ENCODE results near the gene FGR. TPM values are rescaled to one million over a fixed set of nuclear protein-coding genes. Genes with fewer than 3 reads are reported as not detected.
"Not testable (repeated sequence)": the region's sequence is repeated elsewhere in the genome, so short reads cannot be mapped to it uniquely, and the experiment has no call there.

FGR gene
- total RNA-seq, result 10.8 TPM

DNA sequence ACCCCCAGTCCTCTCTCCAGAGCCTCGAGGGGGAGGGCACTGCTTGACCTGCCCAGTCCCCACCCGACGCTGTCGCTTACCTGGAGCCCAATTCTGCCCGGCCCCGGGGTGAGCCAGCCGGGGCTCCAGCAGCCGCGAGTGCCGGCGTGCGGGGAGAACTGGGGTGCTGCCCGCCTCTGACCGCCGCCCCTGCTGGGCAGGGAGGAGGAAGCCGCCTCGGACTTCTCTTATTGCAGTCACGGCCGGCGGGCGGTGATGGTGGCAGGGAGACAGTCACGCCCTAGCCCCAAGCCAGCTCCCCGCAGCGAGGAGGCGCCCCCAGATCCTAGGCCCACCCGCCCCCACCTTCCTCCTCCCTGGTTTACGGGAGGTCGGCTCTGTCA, at the start of gene FGR:
Gene FGR (minus strand): TSS at position 201 of the 383 bp plus-strand sequence. CDS start 11,269 bp downstream, outside the sequence.
- DNase-seq (ENCODE audit: low read depth in 2 of 3, low spot score in 2 of 3), result no peak

DNA sequence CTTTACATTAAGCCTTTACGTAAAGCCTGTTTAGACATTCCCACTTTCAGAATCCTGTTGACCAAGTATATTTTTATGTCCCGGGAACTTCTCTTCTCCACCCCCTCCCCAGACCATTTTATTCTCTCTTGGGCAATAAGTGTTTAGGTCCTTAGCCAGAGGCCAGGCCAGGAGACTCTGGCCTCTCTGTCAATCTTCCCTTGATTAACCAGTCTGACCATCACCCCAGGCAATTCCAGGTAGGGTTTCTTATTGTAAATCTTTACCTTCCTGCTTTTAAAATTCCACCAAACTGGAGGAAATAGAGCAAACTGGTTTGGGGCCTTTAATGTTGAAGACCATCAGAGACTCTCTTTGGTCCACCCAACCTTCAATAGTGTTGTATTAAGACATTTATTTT, 49.2 kb upstream of the FGR start:
- no peak for DNase-seq (ENCODE audit: low read depth in 2 of 3, low spot score in 2 of 3)

DNA sequence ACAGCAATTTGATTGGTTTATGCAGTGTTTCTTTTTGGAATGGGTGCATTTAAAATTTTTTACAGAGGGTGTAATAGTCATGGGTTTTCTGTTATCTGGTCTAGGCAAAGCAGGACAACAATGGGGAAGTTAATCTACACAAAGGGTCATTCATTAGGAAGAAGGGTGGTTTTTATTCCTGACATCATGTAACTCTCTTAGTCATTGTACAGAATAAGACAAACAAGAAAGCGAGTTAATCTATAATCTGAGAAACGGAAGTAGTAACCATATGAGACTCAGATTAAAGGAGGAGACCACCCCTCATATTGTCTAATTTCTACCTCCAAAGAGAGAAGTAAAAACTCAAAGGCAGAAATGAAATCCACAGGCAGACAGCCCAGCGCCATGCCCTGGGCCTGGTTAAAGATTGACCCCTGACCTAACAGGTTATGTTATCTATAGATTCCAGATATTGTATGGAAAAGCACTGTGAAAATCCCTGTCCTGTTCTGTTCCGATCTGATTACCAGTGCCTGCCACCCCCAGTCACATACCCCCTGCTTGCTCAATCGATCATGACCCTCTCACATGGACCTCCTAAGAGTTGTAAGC, 47.5 kb upstream of the FGR start:
- no peak for DNase-seq (ENCODE audit: low read depth in 2 of 3, low spot score in 2 of 3)

DNA sequence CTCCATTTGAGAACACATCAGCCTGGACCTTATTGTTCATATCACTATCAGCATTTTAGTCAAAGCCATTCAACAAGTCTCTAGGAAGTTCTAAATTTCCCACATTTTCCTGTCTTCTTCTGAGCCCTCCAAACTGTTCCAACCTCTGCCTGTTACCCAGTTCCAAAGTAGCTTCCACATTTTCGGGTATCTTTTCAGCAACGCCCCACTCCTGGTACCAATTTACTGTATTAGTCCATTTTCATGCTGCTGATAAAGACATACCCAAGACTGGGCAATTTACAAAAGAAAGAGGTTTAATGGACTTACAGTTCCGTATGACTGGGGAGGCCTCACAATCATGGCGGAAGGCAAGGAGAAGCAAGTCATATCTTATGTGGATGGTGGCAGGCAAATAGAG, 46.6 kb upstream of the FGR start:
- DNase-seq (ENCODE audit: low read depth in 2 of 3, low spot score in 2 of 3), result not testable (repeated sequence)

DNA sequence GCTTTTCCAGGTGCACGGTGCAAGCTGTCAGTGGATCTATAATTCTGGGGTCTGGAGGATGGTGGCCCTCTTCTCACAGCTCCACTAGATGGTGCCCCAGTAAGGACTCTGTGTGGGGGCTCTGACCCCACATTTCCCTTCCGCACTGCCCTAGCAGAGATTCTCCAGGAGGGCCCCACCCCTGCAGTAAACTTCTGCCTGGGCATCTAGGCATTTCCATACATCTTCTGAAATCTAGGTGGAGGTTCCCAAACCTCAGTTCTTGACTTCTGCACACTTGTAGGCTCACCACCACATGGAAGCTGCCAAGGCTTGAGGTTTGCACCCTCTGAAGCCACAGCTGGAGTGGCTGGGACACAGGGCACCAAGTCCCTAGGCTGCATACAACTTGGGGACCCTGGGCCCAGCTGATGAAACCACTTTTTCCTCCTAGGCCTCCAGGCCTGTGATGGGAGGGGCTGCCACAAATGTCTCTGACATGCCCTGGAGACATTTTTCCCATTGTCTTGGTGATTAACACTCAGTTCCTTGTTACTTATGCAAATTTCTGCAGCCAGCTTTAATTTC, 45.3 kb upstream of the FGR start:
- DNase-seq (ENCODE audit: low read depth in 2 of 3, low spot score in 2 of 3), result not testable (repeated sequence)

DNA sequence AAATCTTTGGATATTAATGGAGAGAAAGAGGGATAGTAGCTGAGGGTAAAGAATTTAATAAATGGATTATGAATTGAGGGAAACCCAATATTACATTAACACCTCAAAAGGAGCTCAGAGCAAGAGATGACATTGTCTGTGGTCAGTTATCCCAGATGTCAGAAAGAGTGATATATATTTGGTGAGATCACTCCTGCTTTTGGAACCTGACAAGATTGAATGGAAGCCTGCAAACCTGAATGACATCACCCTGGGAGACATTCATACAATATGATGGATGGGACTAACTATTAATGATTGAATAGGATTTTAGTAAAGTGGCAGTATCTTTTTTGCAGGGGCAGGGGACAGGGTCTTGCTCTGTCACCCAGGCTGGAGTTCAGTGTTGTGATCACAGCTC, 43.8 kb upstream of the FGR start:
- no peak for DNase-seq (ENCODE audit: low read depth in 2 of 3, low spot score in 2 of 3)

DNA sequence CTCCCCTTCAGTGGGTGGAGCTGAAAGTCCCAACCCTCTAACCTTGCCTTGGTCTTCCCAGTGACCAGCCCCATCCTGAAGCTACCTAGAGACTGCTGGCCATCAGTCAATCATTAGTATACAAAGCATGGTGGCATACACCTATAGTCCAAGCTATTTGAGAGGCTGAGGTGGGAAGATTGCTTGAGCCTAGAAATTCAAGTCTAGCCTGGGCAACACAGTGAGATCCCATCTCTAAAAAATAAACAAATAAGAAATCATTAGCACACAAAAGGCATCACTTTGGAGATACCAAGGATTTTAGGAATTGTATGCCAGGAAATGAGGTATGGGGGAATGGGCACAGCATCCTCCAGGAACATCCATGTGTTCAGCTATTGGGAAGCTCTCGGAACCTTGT, 41.4 kb upstream of the FGR start:
- no peak for DNase-seq (ENCODE audit: low read depth in 2 of 3, low spot score in 2 of 3)

DNA sequence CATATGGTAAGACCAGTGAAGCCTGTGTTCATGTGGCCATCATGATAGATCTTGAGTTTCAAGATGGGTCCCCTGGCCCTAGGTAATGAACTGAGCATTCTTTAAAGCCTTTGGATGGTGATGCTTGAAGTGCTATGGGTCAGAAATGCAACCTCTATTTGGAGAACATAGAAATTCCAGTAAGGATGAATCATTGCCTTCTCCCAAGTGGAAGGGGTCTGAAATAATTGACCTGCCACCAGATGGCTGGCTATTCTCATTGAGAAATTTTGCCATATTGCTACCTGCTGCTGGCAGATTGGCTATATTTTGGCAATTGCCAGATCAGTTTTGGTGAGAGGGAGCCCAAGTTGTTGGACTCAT, 37.7 kb upstream of the FGR start:
- no peak for DNase-seq (ENCODE audit: low read depth in 2 of 3, low spot score in 2 of 3)

DNA sequence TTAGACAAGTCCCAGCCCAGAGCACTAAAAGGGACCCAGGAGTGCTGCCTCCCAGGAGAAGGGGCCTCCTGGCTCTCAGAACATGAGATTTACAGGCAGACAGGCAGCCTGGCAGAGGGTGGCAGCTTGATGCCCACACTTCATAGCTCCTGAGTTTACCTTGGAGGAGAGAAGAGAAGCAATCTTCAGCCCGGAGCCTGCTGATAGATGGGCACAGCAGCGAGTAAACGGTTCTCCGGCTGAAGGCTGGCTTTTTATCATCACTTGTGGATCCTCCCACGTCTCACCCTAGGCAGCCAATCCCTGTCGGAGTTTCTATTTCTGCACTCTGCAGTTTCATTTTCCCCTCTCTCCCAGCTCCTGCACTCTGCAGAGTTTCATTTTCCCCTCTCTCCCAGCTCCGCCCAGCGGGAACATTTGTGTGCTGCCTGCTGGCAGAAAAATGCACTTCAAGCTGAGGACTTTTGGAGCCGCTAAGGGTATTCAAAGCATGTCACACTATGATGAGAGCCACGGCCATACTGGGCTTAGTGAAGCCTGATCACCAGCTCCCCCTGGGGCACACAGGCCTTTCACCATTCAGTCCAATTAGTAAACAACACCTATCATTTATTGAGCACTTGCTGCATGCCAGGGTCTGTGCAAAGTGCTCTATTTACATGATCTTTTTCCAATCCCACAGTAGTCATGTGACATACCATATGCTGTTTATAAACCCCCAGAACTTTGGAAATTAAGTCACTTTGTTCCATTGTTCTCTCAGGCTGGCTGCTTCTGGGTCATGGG, 37.2 kb upstream of the FGR start, which contains the start of gene IFI6:
Gene IFI6 (minus strand): TSS at position 229 of the 786 bp plus-strand sequence. CDS start 2,878 bp downstream, outside the sequence.
- DNase-seq (ENCODE audit: low read depth in 2 of 3, low spot score in 2 of 3), result peak; percentile 61 to 93 (median 89)

DNA sequence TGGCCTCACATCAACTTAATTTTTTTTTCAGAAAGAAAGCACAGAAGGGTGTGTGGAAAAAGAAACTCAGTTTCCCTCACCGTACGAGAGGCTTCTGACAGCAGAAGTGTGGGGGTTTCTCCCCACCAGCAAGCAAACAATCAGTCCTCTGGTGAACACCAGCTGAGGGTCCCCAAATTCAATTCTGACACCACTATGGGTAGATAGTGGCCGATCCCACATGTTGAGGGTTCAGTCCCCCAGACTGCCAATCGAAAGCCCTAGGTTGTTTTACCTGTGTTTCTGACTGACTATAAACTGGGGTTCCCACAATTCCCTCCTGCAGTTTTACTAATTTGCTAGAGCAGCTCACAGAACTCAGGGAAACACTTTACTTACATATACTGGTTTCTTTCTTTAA, 34.9 kb upstream of the FGR start:
- DNase-seq (ENCODE audit: low read depth in 2 of 3, low spot score in 2 of 3), result no peak

DNA sequence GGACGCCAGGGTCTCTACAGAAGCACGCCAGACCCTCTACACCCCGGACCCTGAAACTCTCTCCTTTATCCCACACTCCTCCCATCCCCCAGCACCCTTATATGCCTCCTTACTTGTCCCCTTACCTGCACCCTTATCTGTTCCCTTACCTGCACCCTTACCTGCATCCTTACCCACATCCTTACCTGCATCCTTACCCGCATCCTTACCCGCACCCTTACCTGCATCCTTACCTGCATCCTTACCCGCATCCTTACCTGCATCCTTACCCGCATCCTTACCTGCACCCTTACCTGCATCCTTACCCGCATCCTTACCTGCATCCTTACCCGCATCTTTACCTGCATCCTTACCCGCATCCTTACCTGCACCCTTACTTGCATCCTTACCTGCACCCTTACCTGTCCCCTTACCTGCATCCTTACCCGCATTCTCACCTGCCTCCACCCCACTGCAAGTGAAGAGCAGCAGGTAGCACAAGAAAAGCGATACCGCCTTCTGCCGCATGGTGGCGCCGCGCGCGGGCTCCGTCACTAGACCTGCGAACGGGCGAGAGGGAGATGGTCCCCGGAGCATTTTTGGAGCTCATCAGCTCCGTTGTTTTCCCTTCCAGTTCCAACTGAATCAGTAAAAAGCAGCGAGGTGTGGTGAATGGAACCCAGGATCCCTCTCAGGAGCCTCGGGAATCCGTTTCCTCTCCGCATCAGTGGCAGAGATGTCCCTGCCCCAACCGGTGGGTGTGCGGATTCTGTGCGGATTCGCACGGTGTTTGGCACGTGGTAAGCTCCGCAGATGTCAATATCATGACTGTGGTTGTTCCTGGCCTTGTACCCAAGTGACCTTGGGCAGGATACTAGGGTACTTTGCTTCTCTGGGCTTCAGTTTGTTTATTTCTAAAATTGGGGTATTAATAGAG, 34.1 kb upstream of the FGR start:
- DNase-seq (ENCODE audit: low read depth in 2 of 3, low spot score in 2 of 3), result peak; percentile 68 to 79 (median 72)

DNA sequence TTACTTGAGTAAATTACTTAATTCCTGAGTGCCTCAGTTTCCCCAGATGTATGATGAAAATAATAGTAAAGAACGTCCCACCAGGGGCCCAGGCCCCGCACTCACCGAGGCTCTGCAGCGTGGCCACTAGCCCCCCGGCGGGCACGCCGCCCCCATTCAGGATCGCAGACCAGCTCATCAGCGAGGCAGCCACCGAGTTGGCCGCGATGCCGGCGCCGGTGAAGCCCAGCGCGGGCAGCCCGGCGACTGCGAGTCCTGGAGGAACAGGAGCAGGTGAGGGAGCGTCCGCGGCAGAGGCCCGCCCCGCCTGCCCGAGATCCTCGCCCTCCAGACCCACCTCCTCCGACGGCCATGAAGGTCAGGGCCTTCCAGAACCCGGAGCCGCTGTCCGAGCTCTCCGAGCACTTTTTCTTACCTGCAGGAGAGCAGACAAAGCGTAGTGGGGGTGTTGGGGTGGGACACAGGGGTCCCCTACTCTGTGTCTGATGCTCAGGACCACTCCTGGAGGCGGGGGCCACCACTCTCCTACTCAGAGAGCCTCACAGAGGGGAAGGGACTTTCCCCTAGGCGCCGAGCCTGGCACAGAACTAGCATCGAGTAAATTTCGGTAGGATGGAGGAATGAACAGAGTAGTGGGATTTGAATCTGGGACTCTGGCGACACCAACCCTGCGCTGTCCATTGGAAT, 33.3 kb upstream of the FGR start:
- no peak for DNase-seq (ENCODE audit: low read depth in 2 of 3, low spot score in 2 of 3)

DNA sequence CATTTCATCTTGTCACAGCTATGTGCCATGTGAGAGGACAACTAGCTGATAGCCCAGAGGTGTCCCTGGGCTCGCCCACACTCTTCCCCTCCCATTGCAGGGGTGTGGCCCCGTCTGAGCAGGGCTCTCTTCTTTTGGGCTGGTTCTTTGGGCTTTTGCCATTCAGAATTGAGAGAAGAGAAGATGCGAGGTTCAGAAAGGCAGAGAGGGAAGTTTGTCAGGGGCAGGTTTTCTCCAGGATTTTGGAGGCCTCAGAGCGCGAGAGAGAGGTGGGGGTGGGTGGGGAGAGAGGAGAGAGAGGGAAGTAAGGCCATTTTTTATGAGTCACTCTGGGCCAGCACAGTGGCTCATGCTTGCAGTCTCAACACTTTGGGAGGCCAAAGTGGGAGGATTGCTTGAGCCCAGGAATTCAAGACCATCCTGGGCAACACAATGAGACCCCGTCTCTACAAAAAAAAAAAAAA, 31.8 kb upstream of the FGR start:
- DNase-seq (ENCODE audit: low read depth in 2 of 3, low spot score in 2 of 3), result no peak

DNA sequence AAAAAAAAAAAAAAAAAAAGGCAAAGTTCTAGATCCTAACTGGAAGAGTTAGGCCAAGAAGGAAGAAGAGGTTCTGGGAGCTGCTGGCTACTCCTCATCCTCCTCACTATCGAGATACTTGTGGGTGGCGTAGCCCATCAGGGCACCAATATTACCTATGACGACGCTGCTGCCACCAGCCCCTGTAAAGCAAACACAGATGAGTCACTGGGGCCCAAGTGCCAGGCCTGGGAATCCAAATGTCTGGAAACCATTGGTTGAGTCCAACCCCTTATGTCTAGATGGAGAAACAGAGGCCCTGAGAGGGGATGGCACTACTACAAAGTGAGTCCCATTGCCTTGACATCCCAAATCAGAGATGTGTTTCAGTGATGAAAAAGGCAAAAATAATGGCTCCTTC, 31.3 kb upstream of the FGR start:
- DNase-seq (ENCODE audit: low read depth in 2 of 3, low spot score in 2 of 3), result no peak

DNA sequence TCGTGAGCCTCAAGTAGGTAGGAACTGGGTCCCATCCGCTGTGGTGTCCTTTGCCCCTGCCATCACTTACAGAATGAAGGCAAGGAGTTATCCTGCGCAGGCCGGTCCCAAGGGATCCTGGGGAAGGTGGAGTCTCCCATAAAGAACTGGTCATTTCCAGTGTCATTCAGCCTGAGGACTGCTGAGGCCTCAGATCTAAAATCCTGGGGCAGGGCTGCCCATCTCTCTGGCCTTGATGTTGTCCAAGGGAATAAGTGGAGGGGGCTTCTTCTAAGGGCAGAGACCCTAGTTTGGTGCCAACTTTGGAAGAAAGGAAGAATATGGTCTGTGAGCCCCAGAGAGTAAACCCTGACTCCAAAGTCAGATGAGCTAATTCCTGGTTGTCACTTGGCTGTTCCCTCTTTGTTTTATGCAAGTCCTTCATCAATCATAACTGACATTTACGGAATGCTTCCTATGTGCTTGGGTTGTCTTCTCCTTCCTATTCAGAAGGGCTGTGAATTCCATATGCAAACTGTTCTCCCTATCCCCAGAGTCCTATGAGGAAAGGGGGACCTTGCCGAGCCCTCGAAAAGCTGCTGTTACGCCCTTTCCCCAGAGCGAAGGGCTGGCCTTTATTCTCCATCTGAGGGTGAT, 30.1 kb upstream of the FGR start:
- DNase-seq (ENCODE audit: low read depth in 2 of 3, low spot score in 2 of 3), result no peak

DNA sequence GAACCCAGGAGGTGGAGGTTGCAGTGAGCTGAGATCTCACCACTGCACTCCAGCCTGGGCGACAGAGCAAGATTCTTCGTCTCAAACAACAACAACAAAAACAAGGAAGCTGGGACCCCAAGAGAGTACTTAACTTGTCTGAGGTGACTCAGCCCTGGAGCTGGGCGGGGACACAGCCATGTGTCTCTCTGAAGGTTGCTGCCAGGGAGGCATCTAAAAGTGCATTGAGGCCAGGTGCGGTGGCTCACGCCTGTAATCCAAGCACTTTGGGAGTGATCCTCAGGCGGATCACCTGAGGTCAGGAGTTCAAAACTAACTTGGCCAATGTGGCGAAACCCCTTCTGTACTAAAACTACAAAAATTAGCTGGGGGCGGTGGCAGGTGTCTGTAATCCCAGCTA, 29.3 kb upstream of the FGR start:
- DNase-seq (ENCODE audit: low read depth in 2 of 3, low spot score in 2 of 3), result no peak

DNA sequence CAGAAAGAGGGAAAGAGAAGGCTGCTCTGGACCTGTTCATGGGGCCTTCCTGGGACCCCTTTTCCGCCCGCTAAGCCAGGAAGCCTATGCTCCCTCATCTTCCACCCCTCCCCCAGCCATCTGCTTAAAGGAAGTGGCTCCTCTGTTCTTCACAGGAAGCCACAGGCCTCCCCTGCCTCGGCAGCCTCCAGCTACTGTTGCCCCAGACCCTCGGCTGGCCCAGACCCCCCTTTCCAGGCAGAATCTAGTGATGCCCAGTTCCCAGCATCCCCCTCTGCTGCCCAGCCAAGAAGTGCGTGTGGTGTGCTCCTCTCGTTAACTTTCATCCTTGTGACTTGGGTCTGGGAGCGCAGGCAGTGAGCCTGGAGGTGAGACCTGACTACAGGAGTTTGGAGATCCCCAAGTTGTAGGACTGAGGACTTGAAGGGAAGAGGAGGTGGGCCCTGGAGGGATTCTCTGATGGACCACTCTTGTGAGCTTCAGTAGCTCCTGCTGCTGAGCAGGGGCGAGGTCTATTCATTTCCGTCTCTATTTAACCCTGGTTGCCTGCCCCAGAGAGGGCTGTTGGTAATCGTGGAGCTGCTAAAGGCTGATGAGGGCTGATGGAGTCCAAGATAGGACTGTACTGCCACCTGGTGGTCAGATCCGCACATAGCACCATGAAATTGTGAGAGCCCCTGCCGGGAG, 27.9 kb upstream of the FGR start:
- DNase-seq (ENCODE audit: low read depth in 2 of 3, low spot score in 2 of 3), result peak; percentile 86 to 93 (median 91)

DNA sequence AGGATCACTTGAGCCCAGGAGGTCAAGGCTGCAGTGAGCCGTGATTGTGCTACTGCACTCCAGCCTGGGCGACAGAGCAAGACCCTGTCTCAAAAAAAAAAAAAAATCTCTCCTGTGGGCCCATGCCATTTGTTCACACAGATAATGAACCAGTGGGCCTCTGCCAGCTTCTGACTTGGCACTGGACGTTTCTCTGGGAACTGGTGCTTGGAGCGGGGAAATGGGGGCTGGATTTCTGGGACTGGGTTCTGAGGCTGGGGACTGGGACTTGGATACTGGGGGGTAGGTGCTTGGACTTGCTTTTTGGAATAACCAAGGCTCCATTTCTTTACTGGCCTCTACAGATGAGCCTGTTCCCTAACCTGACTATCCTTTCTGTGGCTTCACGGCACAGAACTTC, 27.3 kb upstream of the FGR start:
- no peak for DNase-seq (ENCODE audit: low read depth in 2 of 3, low spot score in 2 of 3)

DNA sequence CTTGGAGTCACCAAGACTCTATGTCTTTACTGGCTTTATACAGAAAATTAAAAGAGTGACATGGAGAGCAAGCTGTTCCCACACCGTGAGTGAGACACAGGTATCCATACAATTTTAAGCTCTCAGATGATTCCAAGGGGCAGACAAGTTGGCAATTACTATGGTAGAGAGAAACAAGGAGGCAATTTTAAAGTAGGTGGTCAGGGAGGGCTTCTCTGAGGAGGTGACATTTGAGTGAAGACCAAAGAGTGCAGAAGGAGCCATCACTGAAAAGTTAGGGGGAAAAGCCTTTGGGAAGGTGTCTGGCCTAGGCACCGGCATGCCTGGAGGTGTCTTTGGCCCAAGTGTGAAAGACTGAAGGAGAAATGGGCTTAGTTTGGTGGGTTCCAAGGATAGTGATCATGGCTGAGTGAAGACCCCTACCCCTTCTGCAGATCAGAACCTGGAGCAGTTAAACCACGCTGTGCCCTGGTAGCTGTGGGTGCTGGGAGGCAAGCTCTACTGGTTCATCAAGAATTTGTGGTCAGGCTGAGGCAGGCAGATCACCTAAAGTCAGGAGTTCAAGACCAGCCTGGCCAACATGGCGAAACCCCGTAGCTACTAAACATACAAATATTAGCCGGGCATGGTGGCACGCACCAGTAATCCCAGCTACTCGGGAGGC, 26.6 kb upstream of the FGR start:
- DNase-seq (ENCODE audit: low read depth in 2 of 3, low spot score in 2 of 3), result no peak
